ENCODE measurements around the gene RGS14.

DNA sequence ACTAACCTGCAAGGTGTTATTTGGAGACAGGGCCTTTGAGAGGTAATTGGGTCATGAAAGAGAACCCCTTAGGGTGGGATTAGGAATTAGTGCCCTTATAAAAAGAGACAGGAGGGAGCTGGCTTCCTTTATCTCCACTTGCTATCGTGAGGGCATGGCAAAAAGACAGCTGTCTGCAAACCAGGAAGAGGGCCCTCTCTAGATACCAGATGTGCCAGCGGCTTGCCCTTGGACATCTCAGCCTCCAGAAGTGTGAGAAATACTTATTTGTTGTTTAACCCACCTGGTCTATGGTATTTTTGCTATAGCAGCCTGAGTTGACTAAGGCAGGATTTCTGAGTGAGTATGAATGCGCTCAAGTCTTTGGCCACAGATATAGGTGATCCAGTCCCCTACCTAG is 978 bp upstream of the RGS14 start:
- TF ChIP-seq ZNF8 (CRISPR knock-in tag; IDR thresholded peaks at IDR 0.05) (no peak), OSR1 (CRISPR knock-in tag; IDR thresholded peaks at IDR 0.05) (no peak), ZFP30 (CRISPR knock-in tag; IDR thresholded peaks at IDR 0.05) (no peak), ESRRG (CRISPR knock-in tag; IDR thresholded peaks at IDR 0.05) (no peak), ZFP3 (CRISPR knock-in tag; IDR thresholded peaks at IDR 0.05) (no peak), GLIS3 (CRISPR knock-in tag; IDR thresholded peaks at IDR 0.05) (no peak)
- TF ChIP-seq, protein P1, sequence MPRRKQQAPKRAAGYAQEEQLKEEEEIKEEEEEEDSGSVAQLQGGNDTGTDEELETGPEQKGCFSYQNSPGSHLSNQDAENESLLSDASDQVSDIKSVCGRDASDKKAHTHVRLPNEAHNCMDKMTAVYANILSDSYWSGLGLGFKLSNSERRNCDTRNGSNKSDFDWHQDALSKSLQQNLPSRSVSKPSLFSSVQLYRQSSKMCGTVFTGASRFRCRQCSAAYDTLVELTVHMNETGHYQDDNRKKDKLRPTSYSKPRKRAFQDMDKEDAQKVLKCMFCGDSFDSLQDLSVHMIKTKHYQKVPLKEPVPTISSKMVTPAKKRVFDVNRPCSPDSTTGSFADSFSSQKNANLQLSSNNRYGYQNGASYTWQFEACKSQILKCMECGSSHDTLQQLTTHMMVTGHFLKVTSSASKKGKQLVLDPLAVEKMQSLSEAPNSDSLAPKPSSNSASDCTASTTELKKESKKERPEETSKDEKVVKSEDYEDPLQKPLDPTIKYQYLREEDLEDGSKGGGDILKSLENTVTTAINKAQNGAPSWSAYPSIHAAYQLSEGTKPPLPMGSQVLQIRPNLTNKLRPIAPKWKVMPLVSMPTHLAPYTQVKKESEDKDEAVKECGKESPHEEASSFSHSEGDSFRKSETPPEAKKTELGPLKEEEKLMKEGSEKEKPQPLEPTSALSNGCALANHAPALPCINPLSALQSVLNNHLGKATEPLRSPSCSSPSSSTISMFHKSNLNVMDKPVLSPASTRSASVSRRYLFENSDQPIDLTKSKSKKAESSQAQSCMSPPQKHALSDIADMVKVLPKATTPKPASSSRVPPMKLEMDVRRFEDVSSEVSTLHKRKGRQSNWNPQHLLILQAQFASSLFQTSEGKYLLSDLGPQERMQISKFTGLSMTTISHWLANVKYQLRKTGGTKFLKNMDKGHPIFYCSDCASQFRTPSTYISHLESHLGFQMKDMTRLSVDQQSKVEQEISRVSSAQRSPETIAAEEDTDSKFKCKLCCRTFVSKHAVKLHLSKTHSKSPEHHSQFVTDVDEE (CRISPR knock-in tag; IDR thresholded peaks at IDR 0.05): no peak
